Stomach (tissue), 9 donors: ENCODE data around the gene SF3A2. TPM values are rescaled to one million over a fixed set of nuclear protein-coding genes. Genes with fewer than 3 reads are reported as not detected.

ENCODE experiments used
- DNase-seq, 2 donors: peaks; one replicate each; pipeline versions ENCODE4 v3.0.0 to v3.0.0-alpha.2; 2013 to 2019
- H3K27ac ChIP-seq, 5 donors: fragments of 200-600 bp in 4 of 5; sonication (generic) in 4 of 5; one replicate each; pipeline ENCODE4 v1.5.1; 2013 to 2019; ENCODE audit warnings: mild to moderate bottlenecking in 1 of 5, moderate library complexity in 1 of 5
- H3K27me3 ChIP-seq, 3 donors: fragments of 200-600 bp; sonication (generic); one replicate each; pipeline ENCODE4 v1.5.1; 2017 to 2019; ENCODE audit warnings: mixed run types in 1 of 3
- H3K36me3 ChIP-seq, 4 donors: fragments of 200-600 bp; sonication (generic); 1 replicate in 3 of 4; 2 replicates in 1 of 4; pipeline ENCODE4 v1.5.1; 2016 to 2019
- H3K4me1 ChIP-seq, 4 donors: fragments of 200-600 bp; sonication (generic); one replicate each; pipeline ENCODE4 v1.5.1; 2016 to 2019
- H3K4me3 ChIP-seq, 4 donors: fragments of 200-600 bp; sonication (generic) in 3 of 4; one replicate each; pipeline ENCODE4 v1.5.1; 2016 to 2019; ENCODE audit warnings: mild to moderate bottlenecking in 1 of 4
- H3K9me3 ChIP-seq, 4 donors: fragments of 200-600 bp; sonication (generic); one replicate each; pipeline ENCODE4 v1.5.1; 2016 to 2019
- CTCF ChIP-seq, 7 experiments: fragments of 450-650 bp in 4 of 7; fragments of 200-600 bp in 3 of 7; sonication (generic) in 3 of 7; IDR thresholded peaks; one replicate each; pipeline ENCODE4 v1.5.1; 2016 to 2019; ENCODE audit warnings: antibody characterized with exemption in 7 of 7, control low read depth in 2 of 7, mild to moderate bottlenecking in 1 of 7
- EP300 ChIP-seq: sonication (generic); formaldehyde crosslinking; IDR thresholded peaks from one replicate; pipeline ENCODE4 v1.6.1; 2017; ENCODE audit warnings: antibody characterized with exemption
- POLR2A ChIP-seq, 4 donors: fragments of 450-650 bp; IDR thresholded peaks; one replicate each; pipeline ENCODE4 v1.6.1; 2016; ENCODE audit warnings: antibody characterized with exemption in 4 of 4, control low read depth in 2 of 4, mild to moderate bottlenecking in 1 of 4, moderate library complexity in 1 of 4
- POLR2AphosphoS5 ChIP-seq, 3 donors: sonication (generic); formaldehyde crosslinking; IDR thresholded peaks; one replicate each; pipeline ENCODE4 v1.6.1; 2016; ENCODE audit warnings: antibody characterized with exemption in 3 of 3
- WGBS, 5 donors: extraction: QIAGEN DNeasy Blood & Tissue Kit in 3 of 5; methylation state at CpG; one replicate each; pipeline versions ENCODE4 v1.1.5 to v1.1.7; 2013 to 2018; 5-methylcytosine and 5-hydroxymethylcytosine counted together
- intact Hi-C: fragments of 100-400 bp; cut with DNase I; formaldehyde crosslinking; loops from one replicate; pipeline ENCODE4 v1.15.1; 2023; ENCODE audit warnings: low total_unique reads
- polyA plus RNA-seq, 3 donors: library from polyadenylated mRNA; stranded (reverse); fragments of 200-250 nt; gene quantifications; one replicate each; pipeline ENCODE4 v1.2.3, GENCODE V29; 2013
- total RNA-seq, 5 donors: library from RNA; depleted of rRNA; stranded (reverse); fragments of >200 nt; gene quantifications; one replicate each; pipeline versions ENCODE4 v1.1.0 to v1.2.3, GENCODE V29; 2014 to 2016
- donor health status: healthy with polysubstance abuse.
- donor health status: Bipolar disorder and iron deficiency.
- donor health status: healthy.

Gene SF3A2
- total and polyA plus RNA-seq, 8 donors, result 25.8 to 214 (median 37.0) TPM

GRCh38 chr19:2201473-2202148 is 35.0 kb upstream of the SF3A2 start:
- H3K36me3 ChIP-seq, result peaks cover 21 to 90% (median 82%) of the 10 kb centered on the region in 4 donors
- no peak for DNase-seq

GRCh38 chr19:2202366-2202765 is 34.3 kb upstream of the SF3A2 start:
- TF ChIP-seq CTCF (IDR thresholded peaks at IDR 0.05), result no peak
- TF ChIP-seq POLR2A (IDR thresholded peaks at IDR 0.05), result no peak
- no peak for TF ChIP-seq EP300
- TF ChIP-seq POLR2AphosphoS5 (IDR thresholded peaks at IDR 0.05), result no peak
- no peak overlapping the region for H3K4me3 ChIP-seq
- peaks cover 8 to 19% (median 16%) of the 10 kb centered on the region in 4 donors for H3K4me1 ChIP-seq
- intact Hi-C loops, result no loop called here
- H3K27me3 ChIP-seq, result no peaks in the 10 kb centered on the region
- no peak overlapping the region for H3K27ac ChIP-seq
- H3K9me3 ChIP-seq, result no peaks in the 10 kb centered on the region
- peaks cover 28 to 90% (median 82%) of the 10 kb centered on the region in 4 donors for H3K36me3 ChIP-seq
- 83 to 94% (median 90%) methylated on average over 15 of the region's 15 CpGs for WGBS, 5 donors
- no peak for DNase-seq

More at GRCh38 chr19:2201473-2202148, 35.0 kb upstream of the SF3A2 start:
- Histone ChIP-seq H3K27me3 (no peaks in the 10 kb centered on the region), H3K4me1 (peaks cover 8 to 19% (median 16%) of the 10 kb centered on the region in 4 donors), H3K27ac (no peak overlapping the region), H3K9me3 (no peaks in the 10 kb centered on the region), H3K4me3 (no peak overlapping the region)
- intact Hi-C loops, result no loop called here
- TF ChIP-seq EP300 (no peak), POLR2A (IDR thresholded peaks at IDR 0.05) (no peak), CTCF (IDR thresholded peaks at IDR 0.05) (no peak), POLR2AphosphoS5 (IDR thresholded peaks at IDR 0.05) (no peak)
- 91 to 96% (median 94%) methylated on average over 21 of the region's 21 CpGs for WGBS, 5 donors

- no peak for TF ChIP-seq POLR2AphosphoS5 (IDR thresholded peaks at IDR 0.05)
- TF ChIP-seq EP300, result no peak
- no peak for TF ChIP-seq POLR2A (IDR thresholded peaks at IDR 0.05)
- no peak for TF ChIP-seq CTCF (IDR thresholded peaks at IDR 0.05)
- H3K9me3 ChIP-seq, result no peaks in the 10 kb centered on the region
- H3K36me3 ChIP-seq, result peaks cover 46 to 98% (median 91%) of the 10 kb centered on the region in 4 donors
- no peaks in the 10 kb centered on the region for H3K27me3 ChIP-seq
- intact Hi-C loops, result no loop called here
- peaks cover 12 to 42% (median 20%) of the 10 kb centered on the region in 4 donors for H3K4me1 ChIP-seq
- no peak overlapping the region for H3K27ac ChIP-seq
- no peak for DNase-seq
- H3K4me3 ChIP-seq, result no peak overlapping the region
- 89 to 97% (median 95%) methylated on average over 6 to 15 of the region's 15 CpGs for WGBS, 5 donors
Observed at GRCh38 chr19:2207008-2207407, 29.6 kb upstream of the SF3A2 start.

- Histone ChIP-seq H3K27me3 (no peaks in the 10 kb centered on the region), H3K4me1 (peaks cover 12 to 49% (median 20%) of the 10 kb centered on the region in 4 donors), H3K9me3 (no peaks in the 10 kb centered on the region), H3K36me3 (peaks cover 55 to 98% (median 91%) of the 10 kb centered on the region in 4 donors), H3K27ac (peak overlapping the region in 1 of 5 donors; percentile 54), H3K4me3 (no peak overlapping the region)
- WGBS, 5 donors, result 68 to 87% (median 75%) methylated on average over 22 to 36 of the region's 36 CpGs
- TF ChIP-seq EP300, result no peak
- TF ChIP-seq POLR2AphosphoS5 (IDR thresholded peaks at IDR 0.05), result no peak
- no peak for TF ChIP-seq POLR2A (IDR thresholded peaks at IDR 0.05)
- TF ChIP-seq CTCF (IDR thresholded peaks at IDR 0.05), result no peak
- intact Hi-C loops, result no loop called here
- peak; percentile 48 to 88 for DNase-seq
Observed at GRCh38 chr19:2207991-2208860, 28.4 kb upstream of the SF3A2 start.
